K562 (cell line): ENCODE results near the gene DAPK1. TPM values are rescaled to one million over a fixed set of nuclear protein-coding genes. Genes with fewer than 3 reads are reported as not detected.

ENCODE experiments used
- BCOR ChIP-seq: fragments of 450-650 bp; IDR thresholded peaks from 2 replicates; pipeline ENCODE4 v1.6.1; 2016
- CEBPB ChIP-seq: fragments of 450-650 bp; IDR thresholded peaks from 2 replicates; pipeline ENCODE4 v1.6.1; 2016; ENCODE audit warnings: missing genetic modification characterization, missing compliant biosample characterization
- HDAC1 ChIP-seq, 2 experiments: fragments of 450-650 bp; IDR thresholded peaks; 2 replicates each; pipeline ENCODE4 v1.6.1; 2016 to 2017; ENCODE audit warnings: inconsistent platforms in 1 of 2, mild to moderate bottlenecking in 1 of 2, moderate library complexity in 1 of 2
- KAT7 ChIP-seq: sonication (generic); formaldehyde crosslinking; IDR thresholded peaks from 2 replicates; pipeline ENCODE4 v1.8.0; 2022; ENCODE audit warnings: missing genetic modification reagents, mild to moderate bottlenecking, borderline replicate concordance
- KAT8 ChIP-seq: fragments of 450-650 bp; IDR thresholded peaks from 2 replicates; pipeline ENCODE4 v1.6.1; 2016; ENCODE audit warnings: low read depth, mild to moderate bottlenecking
- KDM4B ChIP-seq, 2 experiments: fragments of 450-650 bp in 1 of 2; sonication (generic) in 1 of 2; IDR thresholded peaks; 2 replicates each; pipeline ENCODE4 v1.6.1; 2016 to 2017; ENCODE audit warnings: borderline replicate concordance in 2 of 2, antibody characterized with exemption in 1 of 2, low read depth in 1 of 2, mild to moderate bottlenecking in 1 of 2
- MEIS2 ChIP-seq: fragments of 450-650 bp; IDR thresholded peaks from 2 replicates; pipeline ENCODE4 v1.6.1; 2014; ENCODE audit warnings: mild to moderate bottlenecking; ENCODE audit not compliant: partially characterized antibody
- MYC ChIP-seq, 2 experiments: fragments of 250-450 bp in 1 of 2; sonication (Bioruptor Pico) in 1 of 2; IDR thresholded peaks; 2 replicates each; pipeline versions ENCODE4 v1.5.1 to v1.6.1; 2012 to 2021; ENCODE audit warnings: low read depth in 2 of 2, borderline replicate concordance in 1 of 2, improper control_type of control experiment in 1 of 2, low read length in 1 of 2, mild to moderate bottlenecking in 1 of 2, moderate library complexity in 1 of 2
- SIN3B ChIP-seq: fragments of 450-650 bp; IDR thresholded peaks from 2 replicates; pipeline ENCODE4 v1.6.1; 2017; ENCODE audit warnings: low read depth, mild to moderate bottlenecking, moderate library complexity
- TCFL5 ChIP-seq: fragments of 250-450 bp; sonication (Bioruptor Pico); conservative IDR thresholded peaks from 2 replicates; pipeline ENCODE4 v1.6.1; 2021; ENCODE audit warnings: mild to moderate bottlenecking, moderate library complexity, matching md5 sums
- U2AF2 ChIP-seq: fragments of 200-400 bp; formaldehyde crosslinking; optimal IDR thresholded peaks from 2 replicates; pipeline ENCODE3; 2017; ENCODE audit warnings: low read depth, mild to moderate bottlenecking, low read length
- ZNF41 ChIP-seq: fragments of 250-450 bp; sonication (Bioruptor Pico); conservative IDR thresholded peaks from 2 replicates; pipeline ENCODE4 v1.4.0; 2020; ENCODE audit warnings: mild to moderate bottlenecking
- ZNF444 ChIP-seq: fragments of 250-450 bp; sonication (Bioruptor Pico); IDR thresholded peaks from 2 replicates; pipeline ENCODE4 v1.4.0; 2020; ENCODE audit warnings: mild to moderate bottlenecking, moderate library complexity
- polyA plus RNA-seq, 8 experiments: library from polyadenylated mRNA; depleted of rRNA in 4 of 8; stranded (reverse) in 5 of 8; unstranded in 3 of 8; fragments of >200 nt; fragmentation: Nextera tagmentation in 2 of 8; fragmentation: Illumina TruSeq in 1 of 8; extraction: Ambion mirVana in 2 of 8; extraction: Trizol in 1 of 8; gene quantifications; 2 replicates each; pipeline versions ENCODE4 v1.2.1 to v1.2.3, GENCODE V29; 2011 to 2014; ENCODE audit warnings: inconsistent platforms in 1 of 8, missing spikeins in 1 of 8
- total RNA-seq, 7 experiments: library from RNA; depleted of rRNA in 6 of 7; stranded (reverse); fragments of >200 nt in 6 of 7; fragmentation: Illumina TruSeq in 2 of 7; extraction: Trizol in 2 of 7; gene quantifications; 2 replicates each; pipeline versions ENCODE4 v1.2.1 to v1.2.3, GENCODE V29; 2011 to 2021; ENCODE audit warnings: low replicate concordance in 1 of 7
- TF ChIP-seq, protein P1 (sequence below), 2 experiments: fragments of 150-350 bp in 1 of 2; IDR thresholded peaks; 2 replicates each; pipeline ENCODE4 v1.6.1; 2012 to 2016; ENCODE audit warnings: low read depth in 2 of 2, low read length in 2 of 2, mild to moderate bottlenecking in 1 of 2, moderate library complexity in 1 of 2
- TF ChIP-seq, protein P2 (sequence below), 2 experiments: fragments of 450-650 bp; conservative IDR thresholded peaks; 2 replicates each; pipeline ENCODE4 v1.6.1; 2017; ENCODE audit warnings: mild to moderate bottlenecking in 2 of 2, moderate library complexity in 2 of 2
- TF ChIP-seq, protein P3 (sequence below): sonication (generic); formaldehyde crosslinking; IDR thresholded peaks from 2 replicates; pipeline ENCODE4 v1.4.0; 2020; ENCODE audit warnings: mild to moderate bottlenecking, missing genetic modification reagents

The DAPK1 gene
- total and polyA plus RNA-seq, 9 of the 15 experiments (the other 6 are each of a cell fraction or from before 2014, with no cell fraction given) = 1.7 to 26.4 (median 15.8) TPM

- TF ChIP-seq, protein P1, sequence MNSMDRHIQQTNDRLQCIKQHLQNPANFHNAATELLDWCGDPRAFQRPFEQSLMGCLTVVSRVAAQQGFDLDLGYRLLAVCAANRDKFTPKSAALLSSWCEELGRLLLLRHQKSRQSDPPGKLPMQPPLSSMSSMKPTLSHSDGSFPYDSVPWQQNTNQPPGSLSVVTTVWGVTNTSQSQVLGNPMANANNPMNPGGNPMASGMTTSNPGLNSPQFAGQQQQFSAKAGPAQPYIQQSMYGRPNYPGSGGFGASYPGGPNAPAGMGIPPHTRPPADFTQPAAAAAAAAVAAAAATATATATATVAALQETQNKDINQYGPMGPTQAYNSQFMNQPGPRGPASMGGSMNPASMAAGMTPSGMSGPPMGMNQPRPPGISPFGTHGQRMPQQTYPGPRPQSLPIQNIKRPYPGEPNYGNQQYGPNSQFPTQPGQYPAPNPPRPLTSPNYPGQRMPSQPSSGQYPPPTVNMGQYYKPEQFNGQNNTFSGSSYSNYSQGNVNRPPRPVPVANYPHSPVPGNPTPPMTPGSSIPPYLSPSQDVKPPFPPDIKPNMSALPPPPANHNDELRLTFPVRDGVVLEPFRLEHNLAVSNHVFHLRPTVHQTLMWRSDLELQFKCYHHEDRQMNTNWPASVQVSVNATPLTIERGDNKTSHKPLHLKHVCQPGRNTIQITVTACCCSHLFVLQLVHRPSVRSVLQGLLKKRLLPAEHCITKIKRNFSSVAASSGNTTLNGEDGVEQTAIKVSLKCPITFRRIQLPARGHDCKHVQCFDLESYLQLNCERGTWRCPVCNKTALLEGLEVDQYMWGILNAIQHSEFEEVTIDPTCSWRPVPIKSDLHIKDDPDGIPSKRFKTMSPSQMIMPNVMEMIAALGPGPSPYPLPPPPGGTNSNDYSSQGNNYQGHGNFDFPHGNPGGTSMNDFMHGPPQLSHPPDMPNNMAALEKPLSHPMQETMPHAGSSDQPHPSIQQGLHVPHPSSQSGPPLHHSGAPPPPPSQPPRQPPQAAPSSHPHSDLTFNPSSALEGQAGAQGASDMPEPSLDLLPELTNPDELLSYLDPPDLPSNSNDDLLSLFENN (IDR thresholded peaks at IDR 0.05; ENCODE audit: low read depth in 2 of 2, low read length in 2 of 2) = no peak
- TF ChIP-seq, protein P2, sequence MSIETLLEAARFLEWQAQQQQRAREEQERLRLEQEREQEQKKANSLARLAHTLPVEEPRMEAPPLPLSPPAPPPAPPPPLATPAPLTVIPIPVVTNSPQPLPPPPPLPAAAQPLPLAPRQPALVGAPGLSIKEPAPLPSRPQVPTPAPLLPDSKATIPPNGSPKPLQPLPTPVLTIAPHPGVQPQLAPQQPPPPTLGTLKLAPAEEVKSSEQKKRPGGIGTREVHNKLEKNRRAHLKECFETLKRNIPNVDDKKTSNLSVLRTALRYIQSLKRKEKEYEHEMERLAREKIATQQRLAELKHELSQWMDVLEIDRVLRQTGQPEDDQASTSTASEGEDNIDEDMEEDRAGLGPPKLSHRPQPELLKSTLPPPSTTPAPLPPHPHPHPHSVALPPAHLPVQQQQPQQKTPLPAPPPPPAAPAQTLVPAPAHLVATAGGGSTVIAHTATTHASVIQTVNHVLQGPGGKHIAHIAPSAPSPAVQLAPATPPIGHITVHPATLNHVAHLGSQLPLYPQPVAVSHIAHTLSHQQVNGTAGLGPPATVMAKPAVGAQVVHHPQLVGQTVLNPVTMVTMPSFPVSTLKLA (conservative IDR thresholded peaks at IDR 0.05) = peak in 1 of 2 experiments; percentile 44; a peak in 2 of 4 replicates
- TF ChIP-seq KDM4B (IDR thresholded peaks at IDR 0.05; ENCODE audit: borderline replicate concordance in 2 of 2, low read depth in 1 of 2) (no peak), KAT8 (no peak), SIN3B (no peak), BCOR (no peak), ZNF41 (CRISPR knock-in tag) (no peak), KAT7 (no peak), MYC (IDR thresholded peaks at IDR 0.05; ENCODE audit: low read depth, low read length) (no peak), MYC (CRISPR knock-in tag; IDR thresholded peaks at IDR 0.05; ENCODE audit: borderline replicate concordance, low read depth) (no peak), U2AF2 (no peak), HDAC1 (IDR thresholded peaks at IDR 0.05) (no peak), MEIS2 (peak; percentile 32), CEBPB (tag) (no peak), TCFL5 (CRISPR knock-in tag) (no peak), ZNF444 (peak; percentile 96)
- TF ChIP-seq, protein P3, sequence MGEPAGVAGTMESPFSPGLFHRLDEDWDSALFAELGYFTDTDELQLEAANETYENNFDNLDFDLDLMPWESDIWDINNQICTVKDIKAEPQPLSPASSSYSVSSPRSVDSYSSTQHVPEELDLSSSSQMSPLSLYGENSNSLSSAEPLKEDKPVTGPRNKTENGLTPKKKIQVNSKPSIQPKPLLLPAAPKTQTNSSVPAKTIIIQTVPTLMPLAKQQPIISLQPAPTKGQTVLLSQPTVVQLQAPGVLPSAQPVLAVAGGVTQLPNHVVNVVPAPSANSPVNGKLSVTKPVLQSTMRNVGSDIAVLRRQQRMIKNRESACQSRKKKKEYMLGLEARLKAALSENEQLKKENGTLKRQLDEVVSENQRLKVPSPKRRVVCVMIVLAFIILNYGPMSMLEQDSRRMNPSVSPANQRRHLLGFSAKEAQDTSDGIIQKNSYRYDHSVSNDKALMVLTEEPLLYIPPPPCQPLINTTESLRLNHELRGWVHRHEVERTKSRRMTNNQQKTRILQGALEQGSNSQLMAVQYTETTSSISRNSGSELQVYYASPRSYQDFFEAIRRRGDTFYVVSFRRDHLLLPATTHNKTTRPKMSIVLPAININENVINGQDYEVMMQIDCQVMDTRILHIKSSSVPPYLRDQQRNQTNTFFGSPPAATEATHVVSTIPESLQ (CRISPR knock-in tag) = no peak
Observed at GRCh38 chr9:87494970-87495471, 2.6 kb upstream of the DAPK1 start (continued).
